Chondrocyte (in vitro differentiated cells): ENCODE results near the gene DGCR2. TPM values are rescaled to one million over a fixed set of nuclear protein-coding genes. Genes with fewer than 3 reads are reported as not detected.

Source experiments
- DNase-seq: peaks from one replicate; pipeline ENCODE4 v3.0.0; 2021; ENCODE audit warnings: mixed read lengths, low spot score
- H3K27ac Mint-ChIP-seq: one replicate; pipeline ENCODE4 v1.8.0; 2021; ENCODE audit warnings: mild to moderate bottlenecking, moderate library complexity, mixed read lengths; ENCODE audit not compliant: unreplicated experiment
- H3K27me3 Mint-ChIP-seq: 2 replicates; pipeline ENCODE4 v1.8.0; 2021; ENCODE audit warnings: low read depth, mixed read lengths
- H3K36me3 Mint-ChIP-seq: 2 replicates; pipeline ENCODE4 v1.8.0; 2021; ENCODE audit warnings: low read depth, mixed read lengths
- H3K4me1 Mint-ChIP-seq: 2 replicates; pipeline ENCODE4 v1.8.0; 2021; ENCODE audit warnings: low read depth, mild to moderate bottlenecking, mixed read lengths
- H3K4me3 Mint-ChIP-seq: one replicate; pipeline ENCODE4 v1.8.0; 2021; ENCODE audit warnings: mild to moderate bottlenecking, moderate library complexity, mixed read lengths; ENCODE audit not compliant: unreplicated experiment
- H3K9me3 Mint-ChIP-seq: 2 replicates; pipeline ENCODE4 v1.8.0; 2021; ENCODE audit warnings: low read depth, mixed read lengths
- total RNA-seq: library from RNA; stranded (reverse); gene quantifications from 3 replicates; pipeline ENCODE4 v1.2.1, GENCODE V29; 2021
- TF ChIP-seq, protein P1 (sequence below): fragments of 200-600 bp; sonication (generic); IDR thresholded peaks from 2 replicates; pipeline ENCODE4 v1.5.0; 2021; ENCODE audit warnings: antibody characterized with exemption, mild to moderate bottlenecking, moderate library complexity

The DGCR2 gene
- total RNA-seq, 1 donor from 2014 or later: 45.8 TPM

GRCh38 chr22:19124377-19124776 lies 2.2 kb upstream of the DGCR2 start:
- no peaks in the 10 kb centered on the region for H3K36me3 Mint-ChIP-seq

GRCh38 chr22:19123936-19124335 lies 1.7 kb upstream of the DGCR2 start:
- H3K27me3 Mint-ChIP-seq: no peaks in the 10 kb centered on the region
- TF ChIP-seq, protein P1, sequence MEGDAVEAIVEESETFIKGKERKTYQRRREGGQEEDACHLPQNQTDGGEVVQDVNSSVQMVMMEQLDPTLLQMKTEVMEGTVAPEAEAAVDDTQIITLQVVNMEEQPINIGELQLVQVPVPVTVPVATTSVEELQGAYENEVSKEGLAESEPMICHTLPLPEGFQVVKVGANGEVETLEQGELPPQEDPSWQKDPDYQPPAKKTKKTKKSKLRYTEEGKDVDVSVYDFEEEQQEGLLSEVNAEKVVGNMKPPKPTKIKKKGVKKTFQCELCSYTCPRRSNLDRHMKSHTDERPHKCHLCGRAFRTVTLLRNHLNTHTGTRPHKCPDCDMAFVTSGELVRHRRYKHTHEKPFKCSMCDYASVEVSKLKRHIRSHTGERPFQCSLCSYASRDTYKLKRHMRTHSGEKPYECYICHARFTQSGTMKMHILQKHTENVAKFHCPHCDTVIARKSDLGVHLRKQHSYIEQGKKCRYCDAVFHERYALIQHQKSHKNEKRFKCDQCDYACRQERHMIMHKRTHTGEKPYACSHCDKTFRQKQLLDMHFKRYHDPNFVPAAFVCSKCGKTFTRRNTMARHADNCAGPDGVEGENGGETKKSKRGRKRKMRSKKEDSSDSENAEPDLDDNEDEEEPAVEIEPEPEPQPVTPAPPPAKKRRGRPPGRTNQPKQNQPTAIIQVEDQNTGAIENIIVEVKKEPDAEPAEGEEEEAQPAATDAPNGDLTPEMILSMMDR: no peak
- no peak overlapping the region for H3K4me3 Mint-ChIP-seq
- no peaks in the 10 kb centered on the region for H3K36me3 Mint-ChIP-seq
- H3K9me3 Mint-ChIP-seq: no peaks in the 10 kb centered on the region
- H3K27ac Mint-ChIP-seq: no peak overlapping the region
- no peak for DNase-seq
- H3K4me1 Mint-ChIP-seq: peaks cover 29% of the 10 kb centered on the region

More at GRCh38 chr22:19124377-19124776, 2.2 kb upstream of the DGCR2 start:
- no peak for DNase-seq
- Mint-ChIP-seq H3K4me1 (peaks cover 29% of the 10 kb centered on the region), H3K27ac (no peak overlapping the region), H3K27me3 (no peaks in the 10 kb centered on the region), H3K9me3 (no peaks in the 10 kb centered on the region), H3K4me3 (no peak overlapping the region)
- TF ChIP-seq, protein P1: no peak

DNA sequence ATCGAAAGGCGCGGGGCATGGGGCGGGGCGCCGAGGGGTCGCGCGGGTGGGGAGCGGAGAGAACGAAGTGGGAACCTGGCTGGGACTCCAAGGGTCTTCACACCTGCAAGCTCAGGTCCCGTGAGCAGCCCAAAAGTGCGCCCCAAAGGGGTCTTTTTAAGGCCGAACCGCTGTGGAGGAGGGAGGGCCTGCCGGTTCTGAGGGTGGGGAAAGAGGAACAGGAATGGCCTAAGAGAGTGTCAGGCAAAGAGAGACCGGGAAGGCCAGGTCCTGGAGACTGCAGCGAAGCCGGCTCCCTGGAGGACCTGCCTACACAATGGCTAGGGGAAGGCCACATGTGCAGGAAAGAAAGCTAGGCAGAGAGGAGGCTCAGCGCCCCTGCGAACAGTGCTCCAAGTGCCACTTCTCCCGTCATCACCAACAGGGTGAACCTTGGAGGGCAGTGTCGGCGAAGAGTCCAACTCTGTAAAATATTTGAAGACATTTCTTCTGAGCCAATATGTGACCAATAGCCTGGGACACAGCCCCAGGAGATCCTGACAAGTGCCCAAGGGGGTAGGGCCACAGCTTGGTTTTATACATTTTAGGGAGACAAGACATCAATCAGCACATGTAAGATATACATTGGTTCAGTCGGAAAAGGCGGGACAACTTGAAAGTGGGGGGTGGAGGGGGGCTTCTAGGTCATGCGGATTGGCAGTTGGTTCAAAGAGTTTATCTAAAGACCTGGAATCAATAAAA lies 710 bp upstream of the DGCR2 start:
- Mint-ChIP-seq H3K27ac (peak overlapping the region; percentile 80), H3K4me1 (peaks cover 29% of the 10 kb centered on the region), H3K36me3 (no peaks in the 10 kb centered on the region), H3K9me3 (no peaks in the 10 kb centered on the region), H3K27me3 (no peaks in the 10 kb centered on the region), H3K4me3 (peak overlapping the region; percentile 80)
- TF ChIP-seq, protein P1: no peak
- no peak for DNase-seq

- Mint-ChIP-seq H3K4me3 (peak overlapping the region; percentile 81), H3K27me3 (no peaks in the 10 kb centered on the region), H3K27ac (peak overlapping the region; percentile 89), H3K4me1 (peaks cover 29% of the 10 kb centered on the region), H3K36me3 (no peaks in the 10 kb centered on the region), H3K9me3 (no peaks in the 10 kb centered on the region)
- TF ChIP-seq, protein P1: peak; percentile 5
- no peak for DNase-seq
Measured at GRCh38 chr22:19121631-19122142, 525 bp downstream of the DGCR2 start.

GRCh38 chr22:19120829-19121630 lies 1.2 kb downstream of the DGCR2 start:
- H3K9me3 Mint-ChIP-seq: no peaks in the 10 kb centered on the region
- no peaks in the 10 kb centered on the region for H3K27me3 Mint-ChIP-seq
- peak overlapping the region; percentile 89 for H3K27ac Mint-ChIP-seq
- H3K4me1 Mint-ChIP-seq: peaks cover 29% of the 10 kb centered on the region
- H3K36me3 Mint-ChIP-seq: no peaks in the 10 kb centered on the region
- no peak for DNase-seq
- TF ChIP-seq, protein P1: no peak
- peak overlapping the region; percentile 81 for H3K4me3 Mint-ChIP-seq
